HepG2 (cell line): ENCODE results near the gene TAGLN. TPM values are rescaled to one million over a fixed set of nuclear protein-coding genes. Genes with fewer than 3 reads are reported as not detected.

Experiments used
- ATAC-seq: fragments of 200-7000 bp; cut with Tn5 transposase; 3 replicates; pipeline ENCODE4 v1.9.1; 2020; ENCODE audit warnings: mild to moderate bottlenecking, moderate library complexity
- BruUV-seq: library from RNA; stranded (reverse); fragments of 400-500 nt; replicated peaks from 2 replicates; lab custom pipeline; 2021; lab: Mats Ljungman, UMichigan
- CTCF ChIA-PET: fragments of 300-600 bp; formaldehyde crosslinking; extraction: SDS; loops from one replicate; lab custom pipeline; 2021; ENCODE audit warnings: low total read pairs, inconsistent platforms, low intra/inter-chr PET ratio; lab: Yijun Ruan, JAX
- POLR2A ChIA-PET: fragments of 350-600 bp; sonication (Branson Sonifier 250); formaldehyde crosslinking; loops from one replicate; lab custom pipeline; 2020; ENCODE audit warnings: antibody characterized with exemption, inconsistent platforms; lab: Yijun Ruan, JAX
- DNase-seq: peaks from one replicate; pipeline ENCODE4 v3.0.0-alpha.2; 2015; ENCODE audit warnings: low spot score
- FAIRE-seq: peaks from 3 replicates; lab custom pipeline; 2011; peaks lifted over from hg19 to GRCh38; lab: Jason Lieb, UNC
- H2AFZ ChIP-seq: one replicate; pipeline ENCODE4 v1.6.1; 2011; ENCODE audit warnings: low read length, inconsistent platforms
- H3K27ac ChIP-seq: fragments of 300-600 bp; 3 replicates; pipeline ENCODE4 v1.8.0; 2011; ENCODE audit warnings: mixed run types, mild to moderate bottlenecking, mixed read lengths, low read length, inconsistent platforms; ENCODE audit not compliant: insufficient read depth; ENCODE audit errors: extremely low read length
- H3K27me3 ChIP-seq, 2 experiments: fragments of 200-600 bp in 1 of 2; 2 replicates in 1 of 2; 3 replicates in 1 of 2; pipeline versions ENCODE4 v1.6.0 to v1.8.0; 2011; ENCODE audit warnings: low read length in 2 of 2, mild to moderate bottlenecking in 2 of 2, moderate library complexity in 2 of 2, inconsistent platforms in 1 of 2; ENCODE audit not compliant: insufficient read depth in 2 of 2, control insufficient read depth in 1 of 2
- H3K36me3 ChIP-seq, 2 experiments: fragments of 200-600 bp in 1 of 2; replicated peaks in 1 of 2; 2 replicates in 1 of 2; 3 replicates in 1 of 2; pipeline versions ENCODE4 v1.5.1 to v1.8.0; 2011; ENCODE audit warnings: low read length in 2 of 2, inconsistent platforms in 1 of 2; ENCODE audit not compliant: insufficient read depth in 2 of 2, control insufficient read depth in 1 of 2
- H3K4me1 ChIP-seq: 2 replicates; pipeline ENCODE4 v1.5.1; 2012; ENCODE audit warnings: low read length, inconsistent platforms; ENCODE audit not compliant: insufficient read depth
- H3K4me2 ChIP-seq: 2 replicates; pipeline ENCODE4 v1.6.0; 2011; ENCODE audit warnings: low read depth, low read length, inconsistent platforms
- H3K4me3 ChIP-seq, 3 experiments: fragments of 200-600 bp in 1 of 3; sonication (generic), shearing (Covaris generic) in 1 of 3; replicated peaks in 1 of 3; 2 replicates each; pipeline ENCODE4 v1.5.1; 2011 to 2016; ENCODE audit warnings: low read length in 3 of 3, inconsistent platforms in 2 of 3, low read depth in 2 of 3, mild to moderate bottlenecking in 2 of 3, control low read depth in 1 of 3, mixed read lengths in 1 of 3; ENCODE audit not compliant: insufficient read depth in 1 of 3
- H3K79me2 ChIP-seq: one replicate; pipeline ENCODE4 v1.6.1; 2011; ENCODE audit warnings: low read length, inconsistent platforms; ENCODE audit not compliant: insufficient read depth
- H3K9ac ChIP-seq: 2 replicates; pipeline ENCODE4 v1.6.0; 2011; ENCODE audit warnings: mild to moderate bottlenecking, low read depth, low read length, inconsistent platforms; ENCODE audit not compliant: insufficient read depth
- H3K9me3 ChIP-seq: 2 replicates; pipeline ENCODE4 v1.5.1; 2012; ENCODE audit warnings: mild to moderate bottlenecking, low read length
- H4K20me1 ChIP-seq: 2 replicates; pipeline ENCODE4 v1.6.0; 2011; ENCODE audit warnings: inconsistent platforms, mild to moderate bottlenecking, low read length, moderate library complexity; ENCODE audit not compliant: insufficient read depth
- ATF7 ChIP-seq, 2 experiments: fragments of 450-650 bp in 1 of 2; sonication (generic) in 1 of 2; formaldehyde crosslinking in 1 of 2; IDR thresholded peaks; 2 replicates each; pipeline versions ENCODE4 v1.4.0 to v1.6.1; 2016 to 2020; ENCODE audit warnings: antibody characterized with exemption in 1 of 2, mild to moderate bottlenecking in 1 of 2, missing genetic modification reagents in 1 of 2
- CBX5 ChIP-seq: sonication (generic); formaldehyde crosslinking; IDR thresholded peaks from 2 replicates; pipeline ENCODE4 v1.4.0; 2020; ENCODE audit warnings: missing genetic modification reagents, borderline replicate concordance
- CCAR2 ChIP-seq: fragments of 200-400 bp; formaldehyde crosslinking; optimal IDR thresholded peaks from 2 replicates; pipeline ENCODE3; 2018; ENCODE audit warnings: low read depth, mild to moderate bottlenecking, low read length, moderate library complexity
- CHD2 ChIP-seq: IDR thresholded peaks from 2 replicates; pipeline ENCODE4 v1.6.1; 2011; ENCODE audit warnings: low read depth, low read length, improper control_type of control experiment
- GLI4 ChIP-seq: sonication (generic); formaldehyde crosslinking; IDR thresholded peaks from 2 replicates; pipeline ENCODE4 v1.5.1; 2020; ENCODE audit warnings: missing genetic modification reagents, mild to moderate bottlenecking, moderate library complexity, borderline replicate concordance
- GTF2F1 ChIP-seq: fragments of 150-350 bp; IDR thresholded peaks from 2 replicates; pipeline ENCODE4 v1.6.1; 2014; ENCODE audit warnings: low read length
- HNRNPK ChIP-seq: fragments of 200-400 bp; formaldehyde crosslinking; IDR thresholded peaks from 2 replicates; pipeline ENCODE4 v1.6.1; 2018; ENCODE audit warnings: low read length, low read depth, moderate library complexity, mild to moderate bottlenecking; ENCODE audit not compliant: poor library complexity, severe bottlenecking
- HNRNPL ChIP-seq: fragments of 200-400 bp; formaldehyde crosslinking; IDR thresholded peaks from 2 replicates; pipeline ENCODE4 v1.6.1; 2017; ENCODE audit warnings: mild to moderate bottlenecking, low read depth, low read length
- MEIS1 ChIP-seq: sonication (generic); formaldehyde crosslinking; IDR thresholded peaks from 2 replicates; pipeline ENCODE4 v1.9.0; 2021; ENCODE audit warnings: mild to moderate bottlenecking, missing genetic modification reagents, moderate library complexity, borderline replicate concordance
- NFE2 ChIP-seq: sonication (generic); formaldehyde crosslinking; IDR thresholded peaks from 2 replicates; pipeline ENCODE4 v1.4.0; 2020; ENCODE audit warnings: missing genetic modification reagents
- NONO ChIP-seq, 2 experiments: fragments of 450-650 bp in 1 of 2; sonication (generic) in 1 of 2; formaldehyde crosslinking in 1 of 2; IDR thresholded peaks in 1 of 2; conservative IDR thresholded peaks in 1 of 2; 2 replicates each; pipeline versions ENCODE4 v1.6.1 to v1.8.0; 2017 to 2022; ENCODE audit warnings: mild to moderate bottlenecking in 1 of 2, missing genetic modification reagents in 1 of 2, moderate library complexity in 1 of 2
- NR3C1 ChIP-seq: sonication (generic); formaldehyde crosslinking; IDR thresholded peaks from 2 replicates; pipeline ENCODE4 v1.4.0; 2020; ENCODE audit warnings: missing genetic modification reagents
- PAWR ChIP-seq: sonication (generic); formaldehyde crosslinking; IDR thresholded peaks from 2 replicates; pipeline ENCODE4 v1.4.0; 2020; ENCODE audit warnings: missing genetic modification reagents, mild to moderate bottlenecking, borderline replicate concordance
- PHF8 ChIP-seq: sonication (generic); formaldehyde crosslinking; IDR thresholded peaks from 2 replicates; pipeline ENCODE4 v1.5.0; 2020; ENCODE audit warnings: missing genetic modification reagents
- RBFOX2 ChIP-seq: fragments of 200-400 bp; formaldehyde crosslinking; IDR thresholded peaks from 2 replicates; pipeline ENCODE4 v1.6.1; 2017; ENCODE audit warnings: low read depth, mild to moderate bottlenecking, low read length
- TBX2 ChIP-seq: sonication (generic); formaldehyde crosslinking; IDR thresholded peaks from 2 replicates; pipeline ENCODE4 v1.5.0; 2020; ENCODE audit warnings: missing genetic modification reagents, mild to moderate bottlenecking, borderline replicate concordance
- YEATS4 ChIP-seq: sonication (generic); formaldehyde crosslinking; IDR thresholded peaks from 2 replicates; pipeline ENCODE4 v1.4.0; 2020; ENCODE audit warnings: missing genetic modification reagents, borderline replicate concordance
- ZFP1 ChIP-seq: IDR thresholded peaks from 2 replicates; pipeline ENCODE4 v1.6.1; 2016
- ZNF124 ChIP-seq: sonication (generic); formaldehyde crosslinking; IDR thresholded peaks from 2 replicates; pipeline ENCODE4 v1.4.0; 2020; ENCODE audit warnings: missing genetic modification reagents
- ZNF230 ChIP-seq: sonication (generic); formaldehyde crosslinking; IDR thresholded peaks from 2 replicates; pipeline ENCODE4 v1.4.0; 2020; ENCODE audit warnings: mild to moderate bottlenecking, missing genetic modification reagents
- ZNF446 ChIP-seq: sonication (generic); formaldehyde crosslinking; IDR thresholded peaks from 2 replicates; pipeline ENCODE4 v1.5.0; 2020; ENCODE audit warnings: mild to moderate bottlenecking, missing genetic modification reagents
- ZNF501 ChIP-seq: sonication (generic); formaldehyde crosslinking; IDR thresholded peaks from 2 replicates; pipeline ENCODE4 v1.5.1; 2020; ENCODE audit warnings: mild to moderate bottlenecking, moderate library complexity, missing genetic modification reagents
- ZNF550 ChIP-seq: sonication (generic); formaldehyde crosslinking; IDR thresholded peaks from 2 replicates; pipeline ENCODE4 v1.4.0; 2020; ENCODE audit warnings: mild to moderate bottlenecking, missing genetic modification reagents, borderline replicate concordance
- ZNF607 ChIP-seq: sonication (generic); formaldehyde crosslinking; IDR thresholded peaks from 2 replicates; pipeline ENCODE4 v1.5.1; 2020; ENCODE audit warnings: missing genetic modification reagents, mild to moderate bottlenecking, borderline replicate concordance
- ZNF674 ChIP-seq: sonication (generic); formaldehyde crosslinking; IDR thresholded peaks from 2 replicates; pipeline ENCODE4 v1.5.0; 2020; ENCODE audit warnings: low read depth, mild to moderate bottlenecking, missing genetic modification reagents
- ZNF788 ChIP-seq: sonication (generic); formaldehyde crosslinking; IDR thresholded peaks from 2 replicates; pipeline ENCODE4 v1.5.0; 2020; ENCODE audit warnings: mild to moderate bottlenecking, missing genetic modification reagents, borderline replicate concordance
- ZNF850 ChIP-seq: sonication (generic); formaldehyde crosslinking; conservative IDR thresholded peaks from 2 replicates; pipeline ENCODE4 v1.9.0; 2021; ENCODE audit warnings: mild to moderate bottlenecking, missing genetic modification reagents
- WGBS: methylation state at CpG from one replicate; pipeline ENCODE4 v1.1.6; 2017; ENCODE audit warnings: low lambda C conversion rate; 5-methylcytosine and 5-hydroxymethylcytosine counted together
- in situ Hi-C: cut with HindIII; loops from 2 replicates; pipeline ENCODE4 v1.10.0; 2017; ENCODE audit warnings: low pct_unique_long_range_greater_than_20kb; ENCODE audit not compliant: extremely low pct_ligation_motif_present
- intact Hi-C: fragments of 100-400 bp; cut with micrococcal nuclease; formaldehyde crosslinking; loops from one replicate; pipeline ENCODE4 v1.10.0; 2022; ENCODE audit not compliant: unreplicated experiment
- polyA plus RNA-seq, 8 experiments: library from polyadenylated mRNA; depleted of rRNA in 3 of 8; stranded (reverse) in 7 of 8; unstranded in 1 of 8; fragments of >200 nt; fragmentation: Illumina TruSeq in 4 of 8; extraction: Trizol in 4 of 8; gene quantifications; 2 replicates each; pipeline versions ENCODE4 v1.2.1 to v1.2.3, GENCODE V29; 2011 to 2016; ENCODE audit warnings: low read depth in 4 of 8, missing spikeins in 1 of 8, mixed read lengths in 1 of 8; ENCODE audit not compliant: insufficient read depth in 1 of 8
- total RNA-seq, 5 experiments: library from RNA; depleted of rRNA; stranded (reverse); fragments of >200 nt; fragmentation: Illumina TruSeq; extraction: Trizol; gene quantifications; 2 replicates each; pipeline ENCODE4 v1.2.3, GENCODE V29; 2016; ENCODE audit warnings: low read depth in 1 of 5

The TAGLN gene
- total and polyA plus RNA-seq, 2 of the 13 experiments (the other 11 are each of a cell fraction or from before 2014, with no cell fraction given) = 12.6 to 75.4 TPM

GRCh38 chr11:117232911-117233409 lies 33.8 kb downstream of the TAGLN start:
- Histone ChIP-seq H3K27me3 (no peaks in the 10 kb centered on the region), H3K79me2 (peaks cover 10% of the 10 kb centered on the region), H3K9me3 (no peaks in the 10 kb centered on the region), H3K27ac (peak overlapping the region; percentile 48), H3K4me2 (peak overlapping the region; percentile 83), H4K20me1 (no peaks in the 10 kb centered on the region), H3K36me3 (peaks cover 2 to 5% of the 10 kb centered on the region in 2 experiments; a peak in 3 of 5 replicates), H2AFZ (peak overlapping the region; percentile 22), H3K4me3 (peak overlapping the region; percentile 77 to 99 (median 88)), H3K4me1 (peaks cover 27% of the 10 kb centered on the region), H3K9ac (peak overlapping the region; percentile 80)
- WGBS = under 1% methylated on average over 13 of the region's 27 CpGs
- in situ Hi-C loops = loop anchor here (5.0 kb wide), 2 partner anchors 84 to 361 kb away; partner anchors contain the start of gene BACE1
- ATAC-seq = peak; percentile 52
- ChIA-PET POLR2A (interaction anchor here (1.5 kb wide), 1 partner anchor 88 kb away, joined by 4 read pairs; no protein-coding TSS in a partner anchor), CTCF (interaction anchor here (2.3 kb wide), 1 partner anchor 52 kb away, joined by 7 read pairs; no protein-coding TSS in a partner anchor)
- FAIRE-seq = no peak
- intact Hi-C loops = loop anchor here (2.0 to 5.0 kb wide), 2 partner anchors 84 to 179 kb away; partner anchors contain the start of gene BACE1
- BruUV-seq = no TSS peak
- no peak for DNase-seq
- TF ChIP-seq ZNF850 (CRISPR knock-in tag) (no peak), NR3C1 (CRISPR knock-in tag) (no peak), CCAR2 (no peak), ZFP1 (CRISPR knock-in tag) (no peak), YEATS4 (CRISPR knock-in tag) (0 out of 2 replicates have a peak, but pooled peaks have one; percentile 4), PHF8 (peak; percentile 18; the same call in 1 of the 2 replicates), HNRNPL (0 out of 2 replicates have a peak, but pooled peaks have one; percentile 15), ZNF788 (CRISPR knock-in tag) (0 out of 2 replicates have a peak, but pooled peaks have one; percentile 31), CHD2 (no peak), ZNF550 (no peak), ZNF446 (CRISPR knock-in tag) (no peak), ZNF501 (CRISPR knock-in tag) (0 out of 2 replicates have a peak, but pooled peaks have one; percentile 25), NONO (IDR thresholded peaks at IDR 0.05) (no peak), NONO (CRISPR knock-in tag; conservative IDR thresholded peaks at IDR 0.05) (no peak), RBFOX2 (peak; percentile 52), TBX2 (CRISPR knock-in tag) (peak; percentile 29; the same call in 1 of the 2 replicates), ZNF124 (CRISPR knock-in tag) (no peak), NFE2 (no peak), GLI4 (CRISPR knock-in tag) (peak; percentile 32; the same call in 1 of the 2 replicates), MEIS1 (CRISPR knock-in tag) (peak; percentile 26; the same call in 1 of the 2 replicates), ZNF230 (CRISPR knock-in tag) (0 out of 2 replicates have a peak, but pooled peaks have one; percentile 63), PAWR (CRISPR knock-in tag) (no peak), CBX5 (CRISPR knock-in tag) (no peak), ZNF674 (CRISPR knock-in tag) (0 out of 2 replicates have a peak, but pooled peaks have one; percentile 58), ZNF607 (CRISPR knock-in tag) (0 out of 2 replicates have a peak, but pooled peaks have one; percentile 37), HNRNPK (peak; percentile 68), ATF7 (IDR thresholded peaks at IDR 0.05) (no peak), ATF7 (CRISPR knock-in tag; IDR thresholded peaks at IDR 0.05) (0 out of 2 replicates have a peak, but pooled peaks have one; percentile 26), GTF2F1 (no peak)
